ENCODE data around the gene ASXL1. TPM values are rescaled to one million over a fixed set of nuclear protein-coding genes. Genes with fewer than 3 reads are reported as not detected.
A peak's percentile ranks its signal among the peaks of the same experiment; 100 is the strongest.

ASXL1 gene
- total RNA-seq, 1 donor, result 68.8 TPM

DNA sequence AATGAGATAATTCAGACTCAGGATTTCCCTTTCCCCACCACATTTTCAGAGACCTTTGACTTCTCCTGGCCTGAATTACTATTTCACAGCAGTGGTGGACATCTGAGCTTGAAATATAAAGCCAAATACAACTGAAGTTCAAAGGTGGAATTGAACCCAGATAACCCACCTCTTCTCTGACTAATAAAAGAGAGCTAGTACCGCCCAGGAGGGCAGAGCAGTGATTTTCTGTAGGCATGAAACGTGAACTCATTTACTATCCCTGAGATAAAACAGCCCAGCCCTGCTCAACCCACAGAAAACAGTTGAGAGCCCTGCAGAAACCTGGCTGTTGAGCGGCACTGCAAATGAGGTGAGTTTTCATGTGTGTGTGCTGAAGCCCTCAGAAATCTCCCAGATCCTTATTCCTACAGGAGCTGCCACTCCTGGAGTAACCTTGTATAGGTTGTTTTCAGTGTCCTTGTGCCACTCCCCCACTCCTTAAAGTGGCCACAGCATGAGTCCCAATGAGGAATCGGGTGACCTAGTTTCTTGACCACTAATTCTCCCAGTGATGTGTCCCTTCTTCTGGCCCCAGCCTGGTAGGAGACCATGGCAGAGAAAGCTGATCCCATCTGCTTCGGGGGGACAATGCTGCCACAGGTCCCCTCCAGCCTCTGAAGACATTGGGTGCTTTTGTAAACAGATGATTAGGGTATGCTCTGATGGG is 127.8 kb downstream of the ASXL1 start:
- no peaks in the 10 kb centered on the region for H3K36me3 ChIP-seq (ENCODE audit: insufficient read depth, low read length)
- no peaks in the 10 kb centered on the region for H3K9me3 ChIP-seq (ENCODE audit: low read depth, low read length)
- H3K4me2 ChIP-seq (ENCODE audit: insufficient read depth, low read length), result peak overlapping the region; percentile 91
- H3K4me3 ChIP-seq (ENCODE audit: insufficient read depth, low read length), result no peak overlapping the region
- peaks cover 7% of the 10 kb centered on the region for H4K20me1 ChIP-seq (ENCODE audit: insufficient read depth, low read length)
- no peak overlapping the region for H2AFZ ChIP-seq (ENCODE audit: low read length)
- H3K4me1 ChIP-seq (ENCODE audit: insufficient read depth, low read length), result peaks cover 4% of the 10 kb centered on the region
- peaks cover 7% of the 10 kb centered on the region for H3K79me2 ChIP-seq (ENCODE audit: insufficient read depth, low read length)
- peaks cover 13% of the 10 kb centered on the region for H3K27me3 ChIP-seq (ENCODE audit: insufficient read depth, low read length)
- TF ChIP-seq, protein P1, sequence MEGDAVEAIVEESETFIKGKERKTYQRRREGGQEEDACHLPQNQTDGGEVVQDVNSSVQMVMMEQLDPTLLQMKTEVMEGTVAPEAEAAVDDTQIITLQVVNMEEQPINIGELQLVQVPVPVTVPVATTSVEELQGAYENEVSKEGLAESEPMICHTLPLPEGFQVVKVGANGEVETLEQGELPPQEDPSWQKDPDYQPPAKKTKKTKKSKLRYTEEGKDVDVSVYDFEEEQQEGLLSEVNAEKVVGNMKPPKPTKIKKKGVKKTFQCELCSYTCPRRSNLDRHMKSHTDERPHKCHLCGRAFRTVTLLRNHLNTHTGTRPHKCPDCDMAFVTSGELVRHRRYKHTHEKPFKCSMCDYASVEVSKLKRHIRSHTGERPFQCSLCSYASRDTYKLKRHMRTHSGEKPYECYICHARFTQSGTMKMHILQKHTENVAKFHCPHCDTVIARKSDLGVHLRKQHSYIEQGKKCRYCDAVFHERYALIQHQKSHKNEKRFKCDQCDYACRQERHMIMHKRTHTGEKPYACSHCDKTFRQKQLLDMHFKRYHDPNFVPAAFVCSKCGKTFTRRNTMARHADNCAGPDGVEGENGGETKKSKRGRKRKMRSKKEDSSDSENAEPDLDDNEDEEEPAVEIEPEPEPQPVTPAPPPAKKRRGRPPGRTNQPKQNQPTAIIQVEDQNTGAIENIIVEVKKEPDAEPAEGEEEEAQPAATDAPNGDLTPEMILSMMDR (IDR thresholded peaks at IDR 0.05; ENCODE audit: extremely low read depth, low read depth, low read length), result no peak
- DNase-seq (ENCODE audit: insufficient read length, low spot score, missing footprints), result peak; percentile 56
- no peak overlapping the region for H3K27ac ChIP-seq (ENCODE audit: low read depth, low read length)

DNA sequence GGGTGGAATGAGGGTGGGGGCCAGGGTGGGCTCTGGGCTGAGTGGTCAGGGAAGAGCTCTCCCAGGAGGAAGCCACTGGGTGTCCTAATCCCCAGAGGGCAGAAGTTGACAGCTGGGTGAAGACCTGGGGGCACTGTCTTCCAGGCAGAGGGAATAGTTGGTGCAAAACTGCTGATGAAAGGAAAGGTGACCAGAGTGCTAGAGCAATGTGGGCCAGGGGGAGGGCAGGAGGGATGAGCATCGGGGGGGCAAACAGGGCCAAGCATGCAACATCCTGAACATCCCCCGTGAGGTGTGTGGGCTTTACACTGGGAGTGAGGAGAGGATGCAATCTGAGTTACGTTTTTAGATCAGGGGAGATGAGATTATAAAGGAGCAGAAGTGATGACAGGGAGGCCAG is 129.2 kb downstream of the ASXL1 start:
- H3K27me3 ChIP-seq (ENCODE audit: insufficient read depth, low read length), result peaks cover 13% of the 10 kb centered on the region
- H3K4me1 ChIP-seq (ENCODE audit: insufficient read depth, low read length), result peaks cover 4% of the 10 kb centered on the region
- no peaks in the 10 kb centered on the region for H3K79me2 ChIP-seq (ENCODE audit: insufficient read depth, low read length)
- no peaks in the 10 kb centered on the region for H4K20me1 ChIP-seq (ENCODE audit: insufficient read depth, low read length)
- H2AFZ ChIP-seq (ENCODE audit: low read length), result no peak overlapping the region
- no peak overlapping the region for H3K4me3 ChIP-seq (ENCODE audit: insufficient read depth, low read length)
- no peaks in the 10 kb centered on the region for H3K9me3 ChIP-seq (ENCODE audit: low read depth, low read length)
- H3K36me3 ChIP-seq (ENCODE audit: insufficient read depth, low read length), result no peaks in the 10 kb centered on the region
- TF ChIP-seq, protein P1 (IDR thresholded peaks at IDR 0.05; ENCODE audit: extremely low read depth, low read depth, low read length), result no peak
- H3K4me2 ChIP-seq (ENCODE audit: insufficient read depth, low read length), result no peak overlapping the region
- H3K27ac ChIP-seq (ENCODE audit: low read depth, low read length), result no peak overlapping the region
- DNase-seq (ENCODE audit: insufficient read length, low spot score, missing footprints), result no peak

GRCh38 chr20:32488066-32488838 is 130.1 kb downstream of the ASXL1 start:
- Histone ChIP-seq H3K79me2 (ENCODE audit: insufficient read depth, low read length) (no peaks in the 10 kb centered on the region), H3K4me3 (ENCODE audit: insufficient read depth, low read length) (no peak overlapping the region), H3K27ac (ENCODE audit: low read depth, low read length) (no peak overlapping the region), H3K9me3 (ENCODE audit: low read depth, low read length) (no peaks in the 10 kb centered on the region), H3K4me2 (ENCODE audit: insufficient read depth, low read length) (no peak overlapping the region), H2AFZ (ENCODE audit: low read length) (no peak overlapping the region), H4K20me1 (ENCODE audit: insufficient read depth, low read length) (no peaks in the 10 kb centered on the region), H3K36me3 (ENCODE audit: insufficient read depth, low read length) (no peaks in the 10 kb centered on the region), H3K27me3 (ENCODE audit: insufficient read depth, low read length) (peaks cover 13% of the 10 kb centered on the region), H3K4me1 (ENCODE audit: insufficient read depth, low read length) (peaks cover 4% of the 10 kb centered on the region)
- TF ChIP-seq, protein P1 (IDR thresholded peaks at IDR 0.05; ENCODE audit: extremely low read depth, low read depth, low read length), result no peak
- no peak for DNase-seq (ENCODE audit: insufficient read length, low spot score, missing footprints)

Other genes starting within 250 kb of the ASXL1 start
- gene TM9SF4, start 248.6 kb upstream of the ASXL1 start, total RNA-seq, result 46.9 and 48.1 TPM in 2 replicates
- gene PLAGL2, start 150.6 kb upstream of the ASXL1 start, total RNA-seq, result 2.5 and 2.7 TPM in 2 replicates
- 40.9 and 43.0 TPM in 2 replicates for gene POFUT1, start 150.5 kb upstream of the ASXL1 start, total RNA-seq
- gene KIF3B, start 80.7 kb upstream of the ASXL1 start, total RNA-seq, result 37.4 and 39.4 TPM in 2 replicates
- 5.9 and 6.2 TPM in 2 replicates for gene NOL4L, start 227.0 kb downstream of the ASXL1 start, total RNA-seq

Data from osteoblast (primary cell).